Neural cell (in vitro differentiated cells): ENCODE results near the gene RXFP2. TPM values are rescaled to one million over a fixed set of nuclear protein-coding genes. Genes with fewer than 3 reads are reported as not detected.

Experiments
- H2AFZ ChIP-seq: fragments of 200-600, 300-800 bp; sonication (generic), shearing (Covaris generic); 2 replicates; pipeline ENCODE4 v1.6.0; 2014; ENCODE audit warnings: low read depth, mild to moderate bottlenecking, antibody characterized with exemption, low read length, moderate library complexity
- H3F3A ChIP-seq: fragments of 200-600 bp; shearing (Covaris generic); 2 replicates; pipeline ENCODE4 v1.6.1; 2016; ENCODE audit warnings: mild to moderate bottlenecking, moderate library complexity, mixed read lengths, antibody characterized with exemption, low read length; ENCODE audit not compliant: insufficient read depth, poor library complexity, severe bottlenecking
- H3K27ac ChIP-seq: fragments of 200-600, 300-800 bp; sonication (generic), shearing (Covaris generic); 2 replicates; pipeline ENCODE4 v1.5.1; 2014; ENCODE audit warnings: mild to moderate bottlenecking, low read length, moderate library complexity
- H3K27me3 ChIP-seq: fragments of 300-800, 200-600 bp; sonication (generic), shearing (Covaris generic); 2 replicates; pipeline ENCODE4 v1.6.0; 2014; ENCODE audit warnings: mild to moderate bottlenecking, low read depth, low read length, moderate library complexity; ENCODE audit not compliant: insufficient read depth
- H3K36me3 ChIP-seq: fragments of 300-800, 200-600 bp; sonication (generic), shearing (Covaris generic); 2 replicates; pipeline ENCODE4 v1.5.1; 2014; ENCODE audit warnings: mild to moderate bottlenecking, antibody characterized with exemption, low read length, moderate library complexity; ENCODE audit not compliant: insufficient read depth
- H3K4me2 ChIP-seq: fragments of 300-800, 200-600 bp; sonication (generic), shearing (Covaris generic); 2 replicates; pipeline ENCODE4 v1.6.0; 2014; ENCODE audit warnings: mild to moderate bottlenecking, low read length
- H3K4me3 ChIP-seq: fragments of 300-800, 200-600 bp; sonication (generic), shearing (Covaris generic); 2 replicates; pipeline ENCODE4 v1.5.1; 2014; ENCODE audit warnings: mild to moderate bottlenecking, low read length, moderate library complexity
- H3K79me2 ChIP-seq: fragments of 200-600 bp; shearing (Covaris generic); replicated peaks from 2 replicates; pipeline ENCODE4 v1.6.0; 2014; ENCODE audit warnings: mild to moderate bottlenecking, low read length, moderate library complexity; ENCODE audit not compliant: insufficient read depth
- H3K9ac ChIP-seq: fragments of 300-800, 200-600 bp; sonication (generic), shearing (Covaris generic); 2 replicates; pipeline ENCODE4 v1.6.1; 2016; ENCODE audit warnings: mild to moderate bottlenecking, low read length, mixed read lengths
- H3K9me2 ChIP-seq: fragments of 200-600 bp; shearing (Covaris generic); 2 replicates; pipeline ENCODE4 v1.6.1; 2016; ENCODE audit warnings: mild to moderate bottlenecking, low read length, mixed read lengths; ENCODE audit not compliant: insufficient read depth
- H3K9me3 ChIP-seq: fragments of 200-600, 300-800 bp; sonication (generic), shearing (Covaris generic); 2 replicates; pipeline ENCODE4 v1.6.1; 2016; ENCODE audit warnings: mild to moderate bottlenecking, mixed run types, low read length, moderate library complexity, mixed read lengths
- H4K20me1 ChIP-seq: fragments of 200-600 bp; shearing (Covaris generic); 2 replicates; pipeline ENCODE4 v1.6.1; 2016; ENCODE audit warnings: mild to moderate bottlenecking, mixed run types; ENCODE audit not compliant: insufficient read depth
- CTCF ChIP-seq: fragments of 450-650 bp; IDR thresholded peaks from 2 replicates; pipeline ENCODE4 v1.5.1; 2014; ENCODE audit warnings: antibody characterized with exemption, mild to moderate bottlenecking, moderate library complexity; ENCODE audit not compliant: poor library complexity, severe bottlenecking
- EP300 ChIP-seq: fragments of 450-650 bp; conservative IDR thresholded peaks from 2 replicates; pipeline ENCODE4 v1.6.1; 2014; ENCODE audit warnings: antibody characterized with exemption, mild to moderate bottlenecking, moderate library complexity; ENCODE audit not compliant: poor library complexity, severe bottlenecking
- EZH2 ChIP-seq: fragments of 200-600, 300-800 bp; shearing (Covaris generic), sonication (generic); IDR thresholded peaks from 2 replicates; pipeline ENCODE4 v1.6.1; 2014; ENCODE audit warnings: antibody characterized with exemption, low read length, borderline replicate concordance, mild to moderate bottlenecking; ENCODE audit not compliant: insufficient read depth, poor library complexity, severe bottlenecking
- MXI1 ChIP-seq: fragments of 450-650 bp; conservative IDR thresholded peaks from 2 replicates; pipeline ENCODE4 v1.6.1; 2014; ENCODE audit warnings: antibody characterized with exemption, mild to moderate bottlenecking; ENCODE audit not compliant: poor library complexity, severe bottlenecking
- POLR2AphosphoS5 ChIP-seq: IDR thresholded peaks from 2 replicates; pipeline ENCODE4 v1.6.1; 2012
- RAD21 ChIP-seq: fragments of 450-650 bp; conservative IDR thresholded peaks from 2 replicates; pipeline ENCODE4 v1.6.1; 2014; ENCODE audit warnings: antibody characterized with exemption, mild to moderate bottlenecking, moderate library complexity
- REST ChIP-seq: IDR thresholded peaks from 2 replicates; pipeline ENCODE4 v1.6.1; 2012; ENCODE audit warnings: borderline replicate concordance
- SMC3 ChIP-seq: fragments of 450-650 bp; conservative IDR thresholded peaks from 2 replicates; pipeline ENCODE4 v1.6.1; 2014; ENCODE audit warnings: antibody characterized with exemption, mild to moderate bottlenecking, moderate library complexity; ENCODE audit not compliant: poor library complexity
- TAF1 ChIP-seq: IDR thresholded peaks from 2 replicates; pipeline ENCODE4 v1.6.1; 2012; ENCODE audit warnings: low read depth
- polyA plus RNA-seq: library from polyadenylated mRNA; depleted of rRNA; stranded (reverse); fragments of >200 nt; gene quantifications from 2 replicates; pipeline ENCODE4 v1.2.3, GENCODE V29; 2014

The RXFP2 gene
- polyA plus RNA-seq, 1 donor from 2014 or later = not detected

GRCh38 chr13:31835932-31836331 lies 96.6 kb downstream of the RXFP2 start:
- Histone ChIP-seq H3K27me3 (no peaks in the 10 kb centered on the region), H3K27ac (no peak overlapping the region), H3F3A (no peaks in the 10 kb centered on the region), H3K4me3 (no peak overlapping the region), H3K9ac (no peak overlapping the region), H3K9me3 (no peaks in the 10 kb centered on the region), H3K4me2 (no peak overlapping the region), H3K9me2 (no peaks in the 10 kb centered on the region), H2AFZ (no peak overlapping the region), H4K20me1 (no peaks in the 10 kb centered on the region), H3K79me2 (no peaks in the 10 kb centered on the region), H3K36me3 (no peaks in the 10 kb centered on the region)
- TF ChIP-seq REST = no peak
- TF ChIP-seq EP300 = no peak
- no peak for TF ChIP-seq MXI1
- TF ChIP-seq EZH2 = no peak
- TF ChIP-seq RAD21 = no peak
- no peak for TF ChIP-seq SMC3
- TF ChIP-seq TAF1 = no peak
- TF ChIP-seq POLR2AphosphoS5 = no peak
- no peak for TF ChIP-seq CTCF

GRCh38 chr13:31843044-31843443 lies 103.7 kb downstream of the RXFP2 start:
- H3K27ac ChIP-seq = no peak overlapping the region
- H2AFZ ChIP-seq = no peak overlapping the region
- H3K9me3 ChIP-seq = no peaks in the 10 kb centered on the region
- peaks cover 17% of the 10 kb centered on the region for H3K27me3 ChIP-seq
- H3K9me2 ChIP-seq = no peaks in the 10 kb centered on the region
- no peak for TF ChIP-seq REST
- no peak for TF ChIP-seq MXI1
- TF ChIP-seq RAD21 = no peak
- TF ChIP-seq POLR2AphosphoS5 = no peak
- TF ChIP-seq EZH2 = no peak
- no peak overlapping the region for H3K4me2 ChIP-seq
- H3K36me3 ChIP-seq = no peaks in the 10 kb centered on the region
- H3K4me3 ChIP-seq = no peak overlapping the region
- no peaks in the 10 kb centered on the region for H4K20me1 ChIP-seq
- no peaks in the 10 kb centered on the region for H3F3A ChIP-seq
- H3K9ac ChIP-seq = no peak overlapping the region
- H3K79me2 ChIP-seq = no peaks in the 10 kb centered on the region
